HG03439 (cell line): Measurements from ENCODE around the gene ATP1B1.

ENCODE experiments used
- ATAC-seq: cut with Tn5 transposase; IDR thresholded peaks from one replicate; pipeline ENCODE4 v1.9.1; 2021; ENCODE audit warnings: mild to moderate bottlenecking, moderate library complexity; ENCODE audit not compliant: unreplicated experiment

Gene ATP1B1

GRCh38 chr1:169092399-169092798, 14.1 kb upstream of the ATP1B1 start:
- ATAC-seq = no peak

- ATAC-seq = no peak
Observed at GRCh38 chr1:169094897-169095569, 11.5 kb upstream of the ATP1B1 start.

- ATAC-seq = no peak
Observed at GRCh38 chr1:169098380-169098779, 8.1 kb upstream of the ATP1B1 start.

GRCh38 chr1:169099561-169099960, 6.9 kb upstream of the ATP1B1 start:
- no peak for ATAC-seq

- no peak for ATAC-seq
Observed at GRCh38 chr1:169100208-169100607, 6.3 kb upstream of the ATP1B1 start.

- ATAC-seq = no peak
Observed at GRCh38 chr1:169100651-169101088, 5.8 kb upstream of the ATP1B1 start.

GRCh38 chr1:169102567-169102966, 3.9 kb upstream of the ATP1B1 start:
- no peak for ATAC-seq

- ATAC-seq = no peak
Observed at GRCh38 chr1:169103002-169103401, 3.5 kb upstream of the ATP1B1 start.

GRCh38 chr1:169103480-169103893, 3.0 kb upstream of the ATP1B1 start:
- no peak for ATAC-seq

- ATAC-seq = no peak
Observed at GRCh38 chr1:169105087-169105433, 1.4 kb upstream of the ATP1B1 start.

GRCh38 chr1:169105434-169106094, 926 bp upstream of the ATP1B1 start:
- ATAC-seq = peak; percentile 38

GRCh38 chr1:169106921-169107602, 572 bp downstream of the ATP1B1 start:
- ATAC-seq = no peak

GRCh38 chr1:169107603-169108208, 1.2 kb downstream of the ATP1B1 start:
- ATAC-seq = no peak

- no peak for ATAC-seq
Observed at GRCh38 chr1:169108223-169108622, 1.7 kb downstream of the ATP1B1 start.

- no peak for ATAC-seq
Observed at GRCh38 chr1:169108863-169109560, 2.5 kb downstream of the ATP1B1 start.

GRCh38 chr1:169109561-169110134, 3.2 kb downstream of the ATP1B1 start:
- no peak for ATAC-seq

- no peak for ATAC-seq
Observed at GRCh38 chr1:169110236-169110635, 3.7 kb downstream of the ATP1B1 start.

- ATAC-seq = no peak
Observed at GRCh38 chr1:169110689-169111447, 4.4 kb downstream of the ATP1B1 start.

- no peak for ATAC-seq
Observed at GRCh38 chr1:169111472-169111871, 5.0 kb downstream of the ATP1B1 start.

- no peak for ATAC-seq
Observed at GRCh38 chr1:169112241-169112640, 5.8 kb downstream of the ATP1B1 start.
